NCI-H2171 (cell line): ENCODE data around the gene HOXB1.
A peak's percentile ranks its signal among the peaks of the same experiment; 100 is the strongest.
"Not testable (repeated sequence)": the region's sequence is repeated elsewhere in the genome, so short reads cannot be mapped to it uniquely, and the experiment has no call there.

Experiments
- DNase-seq: peaks from one replicate; lab custom pipeline; 2025; lab: John Stamatoyannopoulos, UW

Gene HOXB1

GRCh38 chr17:48494335-48494734 is 36.5 kb downstream of the HOXB1 start:
- no peak for DNase-seq

DNA sequence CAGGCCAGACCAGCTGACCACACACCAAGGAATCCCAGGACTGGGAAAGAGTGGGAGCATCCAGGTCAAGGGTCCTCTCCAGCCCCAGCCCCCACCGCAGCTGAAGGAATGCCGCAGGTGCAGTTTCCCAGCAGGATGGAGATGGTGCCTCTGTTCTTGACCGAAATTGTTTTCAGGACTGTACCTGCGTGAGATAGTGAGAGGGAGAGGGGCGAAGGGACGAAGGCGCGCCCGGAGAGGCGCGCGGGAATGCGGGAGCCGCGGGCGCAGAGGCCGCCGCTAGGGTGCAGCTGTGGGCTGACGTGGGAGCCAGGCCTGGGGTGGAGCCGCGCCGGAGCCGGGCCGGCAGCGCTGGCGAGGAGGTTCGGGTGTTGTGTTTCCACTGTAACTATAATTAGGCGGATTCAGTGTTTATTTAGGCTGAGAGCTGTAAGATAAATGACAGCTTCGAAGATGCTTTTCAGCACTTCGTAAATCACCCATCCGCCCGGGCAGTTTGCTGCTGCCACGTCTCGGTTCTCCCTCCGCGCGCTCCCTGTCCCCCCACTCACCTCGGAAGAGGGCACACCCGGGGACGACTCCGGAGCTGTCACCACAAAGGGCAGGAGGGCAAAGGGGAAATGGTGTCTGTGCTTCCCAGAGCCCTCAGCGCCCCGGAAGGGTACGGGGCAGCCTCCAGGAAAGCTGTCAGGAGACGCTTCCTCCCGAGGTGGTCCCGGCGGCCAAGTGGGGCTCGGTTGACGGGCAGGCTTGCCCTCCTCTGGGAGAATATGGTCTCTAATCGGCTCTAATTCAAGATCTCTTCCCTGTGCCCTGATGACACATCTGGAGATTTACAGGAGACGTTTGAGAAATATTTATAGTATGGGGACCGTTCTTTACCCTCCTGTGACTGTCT is 38.2 kb downstream of the HOXB1 start:
- DNase-seq: peak; percentile 2

GRCh38 chr17:48491527-48492273 is 39.1 kb downstream of the HOXB1 start:
- DNase-seq: no peak

DNA sequence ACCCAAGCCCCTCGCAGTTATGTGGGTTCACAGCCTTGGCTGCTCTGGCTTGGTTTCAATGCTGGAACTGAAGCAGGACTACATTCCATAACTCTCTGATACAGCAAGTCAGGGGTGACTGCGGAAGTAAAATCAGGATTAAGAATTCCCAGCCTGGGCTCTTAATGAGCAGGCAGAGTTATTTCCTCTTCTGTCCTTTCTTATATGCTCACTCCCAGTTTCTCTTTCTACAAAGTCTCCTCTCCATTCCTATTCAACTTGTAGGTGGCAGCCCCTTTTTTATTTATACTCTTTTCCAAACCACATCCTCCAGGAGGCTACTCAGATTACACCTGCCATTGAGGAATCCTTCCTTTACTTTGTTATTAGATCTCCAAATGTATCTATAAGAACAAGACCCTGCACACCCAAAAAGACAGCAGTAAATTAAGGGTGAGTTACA is 40.3 kb downstream of the HOXB1 start:
- no peak for DNase-seq

GRCh38 chr17:48489781-48490180 is 41.0 kb downstream of the HOXB1 start:
- DNase-seq: no peak

DNA sequence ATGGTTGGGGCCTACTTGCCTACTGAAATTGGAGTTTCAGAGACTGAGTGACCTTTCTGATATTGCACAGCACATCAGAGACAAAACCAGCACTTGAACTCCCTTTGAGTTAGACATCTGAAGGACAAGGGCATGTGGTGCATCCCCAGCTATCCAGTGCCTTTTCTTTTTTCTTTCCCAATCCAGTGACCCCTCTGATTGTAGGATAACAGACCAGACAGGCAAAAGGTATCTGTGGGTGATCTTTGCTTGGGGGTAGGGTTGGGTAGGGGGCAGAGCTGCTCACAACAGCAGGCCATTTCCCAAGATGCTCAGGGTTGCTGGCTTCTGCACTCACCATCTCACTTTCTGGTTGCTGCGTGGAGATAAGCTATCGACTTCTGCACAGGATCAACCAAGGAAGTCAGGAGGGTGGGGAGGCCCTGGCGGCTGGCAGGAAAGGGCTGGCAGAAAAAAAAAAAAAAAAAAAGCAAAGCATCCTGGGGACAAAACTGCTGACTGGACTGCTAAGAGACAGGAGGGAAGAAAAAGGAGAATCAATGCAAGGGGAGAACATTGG is 42.2 kb downstream of the HOXB1 start:
- no peak for DNase-seq

- no peak for DNase-seq
Measured at GRCh38 chr17:48487221-48487620, 43.6 kb downstream of the HOXB1 start.

DNA sequence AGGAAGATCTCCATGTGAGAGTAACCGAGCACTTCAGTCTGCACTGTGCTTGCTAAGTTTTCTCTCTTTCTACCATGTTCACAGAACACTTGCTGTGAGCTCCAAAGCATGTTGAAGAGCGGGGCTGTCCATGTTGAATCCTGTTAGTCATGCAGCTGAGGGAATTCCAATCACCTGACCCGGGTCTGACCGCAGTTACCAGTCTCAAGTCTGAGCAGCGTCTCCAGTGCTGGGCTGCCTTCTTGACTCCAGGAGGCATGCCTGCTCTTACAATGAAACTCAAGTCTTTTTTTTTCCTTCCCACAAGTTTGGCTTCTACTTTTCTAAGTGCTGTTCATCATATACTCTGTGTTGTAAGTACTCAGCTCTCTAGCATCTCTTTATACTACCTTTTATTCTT is 44.3 kb downstream of the HOXB1 start:
- no peak for DNase-seq

DNA sequence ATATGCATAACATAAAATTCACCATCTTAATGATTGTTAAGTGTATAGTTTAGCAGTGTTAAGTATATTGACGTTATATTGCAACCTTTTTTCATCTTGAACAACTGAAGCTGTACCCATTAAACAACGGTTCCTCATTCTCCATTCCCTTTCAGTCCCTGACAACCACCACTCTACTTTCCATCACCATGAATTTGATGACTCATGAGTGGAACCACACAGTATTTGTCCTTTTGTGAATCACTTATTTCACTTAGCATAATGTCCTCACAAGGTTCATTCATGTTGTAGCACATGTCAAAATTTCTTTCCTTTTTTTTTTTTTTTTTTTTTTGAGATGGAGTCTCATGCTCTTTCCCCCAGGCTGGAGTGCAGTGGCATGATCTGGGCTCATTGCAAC is 46.0 kb downstream of the HOXB1 start:
- DNase-seq: no peak

GRCh38 chr17:48484256-48484655 is 46.6 kb downstream of the HOXB1 start:
- no peak for DNase-seq

- no peak for DNase-seq
Measured at GRCh38 chr17:48483471-48484131, 47.2 kb downstream of the HOXB1 start.

DNA sequence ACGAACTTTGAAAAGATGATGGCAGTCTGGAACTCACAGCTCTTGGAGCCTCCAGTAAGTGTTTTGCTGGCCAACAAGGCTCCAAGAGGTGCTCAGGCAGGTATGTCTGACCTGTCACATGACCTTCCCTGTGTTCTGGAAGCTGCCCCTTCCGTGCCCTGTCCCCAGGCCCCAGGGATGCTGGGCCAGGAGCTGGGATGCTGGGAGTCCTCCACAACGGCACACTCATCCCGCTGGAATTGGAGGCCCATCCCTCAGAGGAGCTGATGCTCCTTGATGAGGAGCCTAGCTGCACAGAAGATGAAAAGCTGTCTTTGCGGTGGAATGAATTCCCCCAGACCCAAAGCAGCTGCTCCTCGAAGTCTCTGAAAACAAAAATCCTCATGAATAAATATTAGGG is 47.8 kb downstream of the HOXB1 start:
- DNase-seq: no peak

- not testable (repeated sequence) for DNase-seq
Measured at GRCh38 chr17:48482301-48482700, 48.5 kb downstream of the HOXB1 start.

GRCh38 chr17:48479014-48479402 is 51.8 kb downstream of the HOXB1 start:
- DNase-seq: no peak
